Measurements from ENCODE around the gene ZDHHC1. TPM values are rescaled to one million over a fixed set of nuclear protein-coding genes. Genes with fewer than 3 reads are reported as not detected.

ZDHHC1 gene
- total and polyA plus RNA-seq, 2 donors (not counting 3 experiments of a cell fraction or from before 2014, with no cell fraction given), result 11.4 to 14.4 TPM

DNA sequence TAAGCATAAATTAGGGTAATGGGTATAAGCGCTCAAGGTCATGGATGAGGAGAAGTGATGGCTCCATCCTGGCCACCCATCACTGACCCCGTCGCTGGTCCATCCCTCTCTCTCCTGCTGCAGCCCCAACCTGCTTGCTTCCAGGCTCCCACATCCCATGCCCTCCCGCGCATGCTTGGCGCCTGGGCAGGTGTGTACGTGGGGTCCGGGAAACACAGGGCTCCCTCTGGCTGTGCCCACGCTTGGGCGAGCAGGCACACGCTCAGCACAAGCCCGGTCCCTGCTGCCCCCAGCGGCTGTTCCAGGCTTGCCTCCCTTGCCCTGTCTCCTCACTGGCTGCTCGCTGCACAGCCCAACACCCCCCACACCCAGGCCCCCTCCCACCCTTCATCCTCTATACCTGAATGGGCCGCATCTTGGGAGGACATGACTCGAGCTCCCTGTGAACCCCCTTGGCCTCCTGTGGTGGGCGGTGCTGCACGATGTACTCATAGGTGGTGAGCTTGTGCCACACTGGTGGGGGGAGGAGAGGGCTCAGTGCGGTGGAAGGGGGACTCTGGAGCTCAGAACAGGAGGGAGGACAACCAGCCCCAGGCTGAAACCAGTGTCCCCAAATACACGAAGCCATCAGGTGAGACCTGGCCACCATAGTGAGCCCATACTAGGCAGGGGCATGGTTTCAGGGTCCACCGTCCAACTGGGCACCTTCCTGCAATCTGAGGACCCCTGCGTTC lies 18.3 kb downstream of the ZDHHC1 start:
- ChIA-PET POLR2A (no interaction called here), CTCF (interaction anchor here (1.7 to 4.1 kb wide), 5 partner anchors 14 to 138 kb away, joined by 13 to 65 read pairs (median 26); partner anchors contain the start of genes PLEKHG4 and ZDHHC1)
- no peak overlapping the region for H3K4me3 ChIP-seq (replicated peaks in 1 of 3; ENCODE audit: insufficient read depth in 1 of 3, low read depth in 1 of 3, low read length in 3 of 3)
- no peaks in the 10 kb centered on the region for H3K79me2 ChIP-seq (ENCODE audit: control insufficient read depth, insufficient read depth, low read length)
- no peak for DNase-seq (ENCODE audit: low read depth, low spot score)
- no peaks in the 10 kb centered on the region for H4K20me1 ChIP-seq (replicated peaks; ENCODE audit: control insufficient read depth, extremely low read depth, insufficient read depth, low read length)
- peaks cover 10% of the 10 kb centered on the region for H3K4me1 ChIP-seq (ENCODE audit: control insufficient read depth, extremely low read depth, insufficient read depth, low read length)
- no peaks in the 10 kb centered on the region for H3K9me1 ChIP-seq (replicated peaks; ENCODE audit: control insufficient read depth, extremely low read depth, insufficient read depth, low read length)
- intact Hi-C loops (cut with micrococcal nuclease) (loop anchor here (10.0 kb wide), 2 partner anchors 203 to 443 kb away; partner anchors contain the start of genes E2F4, ELMO3 and EXOC3L1), dilution Hi-C loops (cut with MboI; ENCODE audit: extremely low pct_ligation_motif_present, low sequenced_read_pairs) (no loop called here)
- H3K9me3 ChIP-seq (replicated peaks; ENCODE audit: control insufficient read depth, insufficient read depth, low read length), result no peaks in the 10 kb centered on the region
- H3K27me3 ChIP-seq (ENCODE audit: control insufficient read depth in 2 of 2, insufficient read depth in 2 of 2, low read length in 2 of 2), result peaks cover 9 to 11% of the 10 kb centered on the region in 2 experiments
- H3K9ac ChIP-seq (replicated peaks; ENCODE audit: extremely low read depth, insufficient read depth, low read length), result no peak overlapping the region
- BruUV-seq (replicated peaks), result no TSS peak
- no peak for FAIRE-seq
- no peak overlapping the region for H3K27ac ChIP-seq (ENCODE audit: insufficient read depth, low read depth, low read length)
- no peaks in the 10 kb centered on the region for H3K36me3 ChIP-seq (ENCODE audit: control insufficient read depth in 2 of 2, extremely low read depth in 1 of 2, insufficient read depth in 2 of 2, low read length in 2 of 2)
- H3K4me2 ChIP-seq (ENCODE audit: insufficient read depth, low read length), result no peak overlapping the region
- H2AFZ ChIP-seq (ENCODE audit: low read depth, low read length), result no peak overlapping the region
- no peak for TF ChIP-seq EZH2 (IDR thresholded peaks at IDR 0.05; ENCODE audit: borderline replicate concordance, low read depth, low read length, severe bottlenecking)
- TF ChIP-seq, protein P1, sequence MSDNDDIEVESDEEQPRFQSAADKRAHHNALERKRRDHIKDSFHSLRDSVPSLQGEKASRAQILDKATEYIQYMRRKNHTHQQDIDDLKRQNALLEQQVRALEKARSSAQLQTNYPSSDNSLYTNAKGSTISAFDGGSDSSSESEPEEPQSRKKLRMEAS (IDR thresholded peaks at IDR 0.05; ENCODE audit: insufficient read depth, insufficient read length), result no peak
- no peak for TF ChIP-seq POLR2AphosphoS5 (IDR thresholded peaks at IDR 0.05; ENCODE audit: insufficient read depth, low read depth, low read length)
- TF ChIP-seq MYC (IDR thresholded peaks at IDR 0.05; ENCODE audit: low read depth, low read length), result no peak

DNA sequence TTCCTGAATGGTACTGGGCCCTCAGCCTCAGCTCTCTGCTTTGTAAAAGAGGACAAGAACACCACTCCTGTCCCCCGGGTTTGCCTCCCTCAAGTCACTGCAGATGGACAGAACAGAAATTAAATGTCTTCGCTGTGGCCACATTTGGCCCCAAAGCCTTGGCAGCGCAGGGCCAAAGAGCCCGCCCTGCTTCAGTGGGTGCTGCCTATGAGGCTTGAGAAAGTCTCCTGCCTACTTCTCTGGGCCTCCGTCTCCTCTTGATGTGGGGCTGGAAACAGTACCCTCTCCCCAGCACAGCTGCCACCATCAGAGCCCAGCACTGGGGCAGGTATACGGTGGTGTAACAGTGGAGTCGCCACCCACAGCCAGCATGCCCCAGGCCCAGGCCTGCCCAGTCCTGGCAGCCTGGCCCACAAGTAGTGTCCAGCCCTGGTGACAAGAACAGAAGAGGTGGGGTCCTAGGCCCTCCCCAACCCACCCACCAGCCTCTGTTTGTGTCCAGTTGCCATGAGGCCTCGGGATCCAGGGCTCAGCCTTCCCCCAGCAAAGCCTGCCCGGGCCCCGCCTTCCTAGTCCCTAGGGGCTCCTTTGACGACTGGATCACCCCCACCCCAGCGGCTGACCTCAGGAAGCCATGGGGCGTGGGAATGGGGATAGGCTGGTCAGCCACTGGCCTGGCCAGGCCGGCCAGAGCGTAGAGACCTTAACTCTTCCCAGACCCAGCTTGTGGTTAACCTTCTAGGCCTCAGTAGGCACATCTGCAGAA lies 19.1 kb downstream of the ZDHHC1 start:
- no peaks in the 10 kb centered on the region for H3K36me3 ChIP-seq (ENCODE audit: control insufficient read depth in 2 of 2, extremely low read depth in 1 of 2, insufficient read depth in 2 of 2, low read length in 2 of 2)
- no peak overlapping the region for H3K9ac ChIP-seq (replicated peaks; ENCODE audit: extremely low read depth, insufficient read depth, low read length)
- no peaks in the 10 kb centered on the region for H3K9me3 ChIP-seq (replicated peaks; ENCODE audit: control insufficient read depth, insufficient read depth, low read length)
- no peak overlapping the region for H3K4me3 ChIP-seq (replicated peaks in 1 of 3; ENCODE audit: insufficient read depth in 1 of 3, low read depth in 1 of 3, low read length in 3 of 3)
- dilution Hi-C loops (cut with MboI; ENCODE audit: extremely low pct_ligation_motif_present, low sequenced_read_pairs), result no loop called here
- H3K27ac ChIP-seq (ENCODE audit: insufficient read depth, low read depth, low read length), result no peak overlapping the region
- H3K4me1 ChIP-seq (ENCODE audit: control insufficient read depth, extremely low read depth, insufficient read depth, low read length), result peaks cover 13% of the 10 kb centered on the region
- H3K4me2 ChIP-seq (ENCODE audit: insufficient read depth, low read length), result no peak overlapping the region
- intact Hi-C loops (cut with micrococcal nuclease), result loop anchor here (10.0 kb wide), 2 partner anchors 202 to 442 kb away; partner anchors contain the start of genes E2F4, ELMO3 and EXOC3L1
- H3K79me2 ChIP-seq (ENCODE audit: control insufficient read depth, insufficient read depth, low read length), result no peaks in the 10 kb centered on the region
- no peak for DNase-seq (ENCODE audit: low read depth, low spot score)
- H3K9me1 ChIP-seq (replicated peaks; ENCODE audit: control insufficient read depth, extremely low read depth, insufficient read depth, low read length), result no peaks in the 10 kb centered on the region
- no peak overlapping the region for H2AFZ ChIP-seq (ENCODE audit: low read depth, low read length)
- ChIA-PET POLR2A (no interaction called here), CTCF (no interaction called here)
- no peaks in the 10 kb centered on the region for H4K20me1 ChIP-seq (replicated peaks; ENCODE audit: control insufficient read depth, extremely low read depth, insufficient read depth, low read length)
- no peak for FAIRE-seq
- H3K27me3 ChIP-seq (ENCODE audit: control insufficient read depth in 2 of 2, insufficient read depth in 2 of 2, low read length in 2 of 2), result peaks cover 9 to 11% of the 10 kb centered on the region in 2 experiments
- TF ChIP-seq JUN (IDR thresholded peaks at IDR 0.05; ENCODE audit: borderline replicate concordance, insufficient read depth, insufficient read length, low read depth) (no peak), MYC (IDR thresholded peaks at IDR 0.05; ENCODE audit: low read depth, low read length) (no peak), GATA2 (IDR thresholded peaks at IDR 0.05; ENCODE audit: insufficient read depth, insufficient read length, low read depth, low read length) (no peak), FOS (IDR thresholded peaks at IDR 0.05; ENCODE audit: borderline replicate concordance, insufficient read depth, low read length) (no peak), EZH2 (IDR thresholded peaks at IDR 0.05; ENCODE audit: borderline replicate concordance, low read depth, low read length, severe bottlenecking) (no peak), POLR2AphosphoS5 (IDR thresholded peaks at IDR 0.05; ENCODE audit: insufficient read depth, low read depth, low read length) (no peak), POLR2A (IDR thresholded peaks at IDR 0.05; ENCODE audit: low read depth, low read length) (no peak)
- TF ChIP-seq, protein P2, sequence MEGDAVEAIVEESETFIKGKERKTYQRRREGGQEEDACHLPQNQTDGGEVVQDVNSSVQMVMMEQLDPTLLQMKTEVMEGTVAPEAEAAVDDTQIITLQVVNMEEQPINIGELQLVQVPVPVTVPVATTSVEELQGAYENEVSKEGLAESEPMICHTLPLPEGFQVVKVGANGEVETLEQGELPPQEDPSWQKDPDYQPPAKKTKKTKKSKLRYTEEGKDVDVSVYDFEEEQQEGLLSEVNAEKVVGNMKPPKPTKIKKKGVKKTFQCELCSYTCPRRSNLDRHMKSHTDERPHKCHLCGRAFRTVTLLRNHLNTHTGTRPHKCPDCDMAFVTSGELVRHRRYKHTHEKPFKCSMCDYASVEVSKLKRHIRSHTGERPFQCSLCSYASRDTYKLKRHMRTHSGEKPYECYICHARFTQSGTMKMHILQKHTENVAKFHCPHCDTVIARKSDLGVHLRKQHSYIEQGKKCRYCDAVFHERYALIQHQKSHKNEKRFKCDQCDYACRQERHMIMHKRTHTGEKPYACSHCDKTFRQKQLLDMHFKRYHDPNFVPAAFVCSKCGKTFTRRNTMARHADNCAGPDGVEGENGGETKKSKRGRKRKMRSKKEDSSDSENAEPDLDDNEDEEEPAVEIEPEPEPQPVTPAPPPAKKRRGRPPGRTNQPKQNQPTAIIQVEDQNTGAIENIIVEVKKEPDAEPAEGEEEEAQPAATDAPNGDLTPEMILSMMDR (IDR thresholded peaks at IDR 0.05; ENCODE audit: extremely low read depth in 1 of 2, insufficient read depth in 1 of 2, low read depth in 1 of 2, low read length in 2 of 2), result no peak
- TF ChIP-seq, protein P1 (IDR thresholded peaks at IDR 0.05; ENCODE audit: insufficient read depth, insufficient read length), result no peak
- BruUV-seq (replicated peaks), result no TSS peak
